Kidney epithelial cell (primary cell): ENCODE data around the gene SEC63. TPM values are rescaled to one million over a fixed set of nuclear protein-coding genes. Genes with fewer than 3 reads are reported as not detected.

Experiments used
- DNase-seq: peaks from one replicate; pipeline ENCODE4 v3.0.0-alpha.2; 2010; ENCODE audit warnings: low read depth
- H3K27me3 ChIP-seq: 2 replicates; pipeline ENCODE4 v1.6.0; 2011; ENCODE audit warnings: low read length; ENCODE audit not compliant: control insufficient read depth, insufficient read depth
- H3K36me3 ChIP-seq: 2 replicates; pipeline ENCODE4 v1.5.1; 2011; ENCODE audit warnings: low read length; ENCODE audit not compliant: control insufficient read depth, insufficient read depth
- H3K4me3 ChIP-seq: 2 replicates; pipeline ENCODE4 v1.5.1; 2011; ENCODE audit warnings: low read depth, mild to moderate bottlenecking, control low read depth, low read length
- total RNA-seq: library from RNA; depleted of rRNA; stranded (reverse); fragments of >200 nt; gene quantifications from 2 replicates; pipeline ENCODE4 v1.2.3, GENCODE V29; 2015
- TF ChIP-seq, protein P1 (sequence below): IDR thresholded peaks from 2 replicates; pipeline ENCODE4 v1.5.1; 2011; ENCODE audit warnings: mild to moderate bottlenecking, moderate library complexity, low read length, control low read depth, inconsistent platforms; ENCODE audit not compliant: insufficient read depth, poor library complexity, severe bottlenecking

Gene SEC63
- total RNA-seq, 1 donor from 2014 or later, result 25.1 TPM

- Histone ChIP-seq H3K36me3 (no peaks in the 10 kb centered on the region), H3K4me3 (no peak overlapping the region), H3K27me3 (no peaks in the 10 kb centered on the region)
- no peak for DNase-seq
- TF ChIP-seq, protein P1, sequence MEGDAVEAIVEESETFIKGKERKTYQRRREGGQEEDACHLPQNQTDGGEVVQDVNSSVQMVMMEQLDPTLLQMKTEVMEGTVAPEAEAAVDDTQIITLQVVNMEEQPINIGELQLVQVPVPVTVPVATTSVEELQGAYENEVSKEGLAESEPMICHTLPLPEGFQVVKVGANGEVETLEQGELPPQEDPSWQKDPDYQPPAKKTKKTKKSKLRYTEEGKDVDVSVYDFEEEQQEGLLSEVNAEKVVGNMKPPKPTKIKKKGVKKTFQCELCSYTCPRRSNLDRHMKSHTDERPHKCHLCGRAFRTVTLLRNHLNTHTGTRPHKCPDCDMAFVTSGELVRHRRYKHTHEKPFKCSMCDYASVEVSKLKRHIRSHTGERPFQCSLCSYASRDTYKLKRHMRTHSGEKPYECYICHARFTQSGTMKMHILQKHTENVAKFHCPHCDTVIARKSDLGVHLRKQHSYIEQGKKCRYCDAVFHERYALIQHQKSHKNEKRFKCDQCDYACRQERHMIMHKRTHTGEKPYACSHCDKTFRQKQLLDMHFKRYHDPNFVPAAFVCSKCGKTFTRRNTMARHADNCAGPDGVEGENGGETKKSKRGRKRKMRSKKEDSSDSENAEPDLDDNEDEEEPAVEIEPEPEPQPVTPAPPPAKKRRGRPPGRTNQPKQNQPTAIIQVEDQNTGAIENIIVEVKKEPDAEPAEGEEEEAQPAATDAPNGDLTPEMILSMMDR, result no peak
Measured at GRCh38 chr6:107819964-107820337, 138.1 kb downstream of the SEC63 start.

GRCh38 chr6:107819217-107819616 lies 138.8 kb downstream of the SEC63 start:
- Histone ChIP-seq H3K4me3 (no peak overlapping the region), H3K27me3 (no peaks in the 10 kb centered on the region), H3K36me3 (no peaks in the 10 kb centered on the region)
- DNase-seq, result no peak
- TF ChIP-seq, protein P1, result no peak

DNA sequence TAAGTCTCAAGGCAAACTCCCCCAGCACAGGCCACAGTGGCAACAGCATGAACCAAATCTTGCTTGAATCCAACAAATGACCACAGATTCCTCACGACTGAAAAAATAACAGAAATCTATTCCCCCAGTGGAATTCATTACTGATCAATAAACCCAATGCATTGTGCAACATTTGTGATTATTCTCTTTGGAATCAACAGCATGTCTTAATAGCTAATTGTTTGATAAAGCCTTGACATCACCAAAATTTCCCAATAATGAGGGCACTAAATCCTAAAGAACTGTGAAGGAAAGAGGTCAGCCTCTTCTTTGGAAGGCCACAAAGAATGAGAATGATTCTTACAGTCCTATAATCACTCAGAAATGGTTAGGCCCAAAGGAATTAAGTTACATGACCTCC lies 139.7 kb downstream of the SEC63 start:
- Histone ChIP-seq H3K27me3 (no peaks in the 10 kb centered on the region), H3K4me3 (no peak overlapping the region), H3K36me3 (no peaks in the 10 kb centered on the region)
- DNase-seq, result no peak
- TF ChIP-seq, protein P1, result no peak

- no peaks in the 10 kb centered on the region for H3K27me3 ChIP-seq
- DNase-seq, result no peak
- H3K4me3 ChIP-seq, result no peak overlapping the region
- H3K36me3 ChIP-seq, result no peaks in the 10 kb centered on the region
- TF ChIP-seq, protein P1, result no peak
Measured at GRCh38 chr6:107817784-107818183, 140.2 kb downstream of the SEC63 start.

Other genes with a start within 250 kb of the SEC63 start
- not detected in 2 replicates for gene SCML4, start 133.9 kb downstream of the SEC63 start, total RNA-seq
- 30.0 and 77.3 TPM in 2 replicates for gene OSTM1, start 116.5 kb upstream of the SEC63 start, total RNA-seq
- gene NR2E1, start 207.8 kb upstream of the SEC63 start, total RNA-seq, result not detected in 2 replicates